Measurements from ENCODE around the gene PLEKHG3. TPM values are rescaled to one million over a fixed set of nuclear protein-coding genes. Genes with fewer than 3 reads are reported as not detected.

PLEKHG3 gene
- total RNA-seq, 1 donor from 2014 or later, result 81.0 TPM

DNA sequence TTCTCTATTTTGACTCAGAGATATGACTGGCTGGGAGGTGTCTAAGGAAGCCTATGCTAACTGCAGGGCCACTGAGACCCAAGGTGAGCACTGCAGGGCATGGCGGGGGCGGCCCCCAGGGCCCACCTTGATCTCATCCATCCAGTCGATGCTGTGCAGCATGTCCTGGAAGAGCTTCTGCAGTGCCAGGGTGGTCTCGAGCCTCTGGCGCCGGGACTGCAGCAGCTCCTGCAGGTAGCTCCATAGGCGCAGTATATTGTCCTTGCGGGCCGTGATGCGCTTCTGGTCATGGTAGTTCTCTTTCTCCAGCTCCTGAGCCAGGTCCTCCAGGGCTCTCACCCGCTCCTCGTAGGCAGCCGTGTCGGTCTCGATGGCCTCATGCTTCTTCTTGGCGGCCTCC lies 91.0 kb downstream of the PLEKHG3 start:
- no peaks in the 10 kb centered on the region for H3K4me1 Mint-ChIP-seq (ENCODE audit: low read depth)
- no peak overlapping the region for H3K27ac Mint-ChIP-seq
- DNase-seq (ENCODE audit: low spot score, unreplicated experiment), result no peak
- H3K36me3 Mint-ChIP-seq (ENCODE audit: insufficient read depth), result no peaks in the 10 kb centered on the region
- no peaks in the 10 kb centered on the region for H3K9me3 Mint-ChIP-seq (ENCODE audit: low read depth)
- H3K27me3 Mint-ChIP-seq, result no peaks in the 10 kb centered on the region
- no peak overlapping the region for H3K4me3 Mint-ChIP-seq (ENCODE audit: low read depth)
- TF ChIP-seq, protein P1, sequence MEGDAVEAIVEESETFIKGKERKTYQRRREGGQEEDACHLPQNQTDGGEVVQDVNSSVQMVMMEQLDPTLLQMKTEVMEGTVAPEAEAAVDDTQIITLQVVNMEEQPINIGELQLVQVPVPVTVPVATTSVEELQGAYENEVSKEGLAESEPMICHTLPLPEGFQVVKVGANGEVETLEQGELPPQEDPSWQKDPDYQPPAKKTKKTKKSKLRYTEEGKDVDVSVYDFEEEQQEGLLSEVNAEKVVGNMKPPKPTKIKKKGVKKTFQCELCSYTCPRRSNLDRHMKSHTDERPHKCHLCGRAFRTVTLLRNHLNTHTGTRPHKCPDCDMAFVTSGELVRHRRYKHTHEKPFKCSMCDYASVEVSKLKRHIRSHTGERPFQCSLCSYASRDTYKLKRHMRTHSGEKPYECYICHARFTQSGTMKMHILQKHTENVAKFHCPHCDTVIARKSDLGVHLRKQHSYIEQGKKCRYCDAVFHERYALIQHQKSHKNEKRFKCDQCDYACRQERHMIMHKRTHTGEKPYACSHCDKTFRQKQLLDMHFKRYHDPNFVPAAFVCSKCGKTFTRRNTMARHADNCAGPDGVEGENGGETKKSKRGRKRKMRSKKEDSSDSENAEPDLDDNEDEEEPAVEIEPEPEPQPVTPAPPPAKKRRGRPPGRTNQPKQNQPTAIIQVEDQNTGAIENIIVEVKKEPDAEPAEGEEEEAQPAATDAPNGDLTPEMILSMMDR (IDR thresholded peaks at IDR 0.05; ENCODE audit: unreplicated experiment), result no peak

- Mint-ChIP-seq H3K4me1 (ENCODE audit: low read depth) (no peaks in the 10 kb centered on the region), H3K27me3 (peaks cover 3% of the 10 kb centered on the region), H3K36me3 (ENCODE audit: insufficient read depth) (no peaks in the 10 kb centered on the region), H3K27ac (no peak overlapping the region), H3K9me3 (ENCODE audit: low read depth) (no peaks in the 10 kb centered on the region), H3K4me3 (ENCODE audit: low read depth) (no peak overlapping the region)
- no peak for DNase-seq (ENCODE audit: low spot score, unreplicated experiment)
- TF ChIP-seq, protein P1 (IDR thresholded peaks at IDR 0.05; ENCODE audit: unreplicated experiment), result no peak
Observed at GRCh38 chr14:64795921-64796320, 91.7 kb downstream of the PLEKHG3 start.

DNA sequence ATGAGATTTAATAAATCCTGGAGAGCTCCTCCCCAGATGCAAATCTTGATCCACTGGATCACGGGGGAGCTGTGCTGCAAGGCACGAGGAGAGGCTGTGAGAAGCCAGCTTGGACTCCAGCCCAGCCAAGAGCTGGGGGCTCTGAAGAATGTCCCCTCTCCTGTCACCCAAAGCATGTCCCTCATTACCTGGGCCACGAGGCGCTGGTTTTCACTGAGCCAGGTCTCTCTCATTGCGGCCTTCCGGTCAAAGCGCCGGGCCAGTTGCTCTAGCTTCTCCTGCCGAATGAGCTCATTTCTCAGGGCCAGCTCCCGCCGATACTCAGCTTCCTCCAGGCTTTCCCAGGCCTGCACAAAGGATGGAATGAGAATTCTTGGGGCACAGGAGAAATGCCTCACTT lies 92.1 kb downstream of the PLEKHG3 start:
- TF ChIP-seq, protein P1 (IDR thresholded peaks at IDR 0.05; ENCODE audit: unreplicated experiment), result no peak
- Mint-ChIP-seq H3K27ac (no peak overlapping the region), H3K4me3 (ENCODE audit: low read depth) (no peak overlapping the region), H3K4me1 (ENCODE audit: low read depth) (no peaks in the 10 kb centered on the region), H3K27me3 (peaks cover 3% of the 10 kb centered on the region), H3K36me3 (ENCODE audit: insufficient read depth) (no peaks in the 10 kb centered on the region), H3K9me3 (ENCODE audit: low read depth) (no peaks in the 10 kb centered on the region)
- no peak for DNase-seq (ENCODE audit: low spot score, unreplicated experiment)

- no peaks in the 10 kb centered on the region for H3K9me3 Mint-ChIP-seq (ENCODE audit: low read depth)
- no peak overlapping the region for H3K4me3 Mint-ChIP-seq (ENCODE audit: low read depth)
- no peak overlapping the region for H3K27ac Mint-ChIP-seq
- no peaks in the 10 kb centered on the region for H3K36me3 Mint-ChIP-seq (ENCODE audit: insufficient read depth)
- H3K4me1 Mint-ChIP-seq (ENCODE audit: low read depth), result no peaks in the 10 kb centered on the region
- DNase-seq (ENCODE audit: low spot score, unreplicated experiment), result no peak
- peaks cover 8% of the 10 kb centered on the region for H3K27me3 Mint-ChIP-seq
- TF ChIP-seq, protein P1 (IDR thresholded peaks at IDR 0.05; ENCODE audit: unreplicated experiment), result no peak
Observed at GRCh38 chr14:64799555-64799954, 95.3 kb downstream of the PLEKHG3 start.

Small RNAs within 50 kb of the gene (microRNA-seq; reads per million reads assigned to microRNA genes)
- not detected for gene MIR7855 (ENCODE audit: borderline number of aligned reads, unreplicated experiment)

Other genes starting within 250 kb of the PLEKHG3 start
- gene AKAP5, start 238.9 kb upstream of the PLEKHG3 start, total RNA-seq, result 1.1 and 1.6 TPM in 2 replicates
- gene ZBTB25, start 200.6 kb upstream of the PLEKHG3 start, total RNA-seq, result 11.7 and 11.8 TPM in 2 replicates
- 43.6 and 44.5 TPM in 2 replicates for gene ZBTB1, start 199.7 kb upstream of the PLEKHG3 start, total RNA-seq
- 2.7 and 2.9 TPM in 2 replicates for gene HSPA2, start 163.7 kb upstream of the PLEKHG3 start, total RNA-seq
- 0.53 and 0.79 TPM in 2 replicates for gene PPP1R36, start 154.5 kb upstream of the PLEKHG3 start, total RNA-seq
- gene SPTB, start 175.5 kb downstream of the PLEKHG3 start, total RNA-seq, result 1.1 and 1.7 TPM in 2 replicates
- gene CHURC1, start 210.0 kb downstream of the PLEKHG3 start, total RNA-seq, result 37.2 and 43.6 TPM in 2 replicates
- 11.0 and 13.9 TPM in 2 replicates for gene GPX2, start 238.3 kb downstream of the PLEKHG3 start, total RNA-seq